Type B pancreatic cell (in vitro differentiated cells): ENCODE data around the gene SP110. TPM values are rescaled to one million over a fixed set of nuclear protein-coding genes. Genes with fewer than 3 reads are reported as not detected.

Experiments used
- DNase-seq: peaks from one replicate; pipeline ENCODE4 v3.0.0; 2021; ENCODE audit warnings: mixed read lengths; ENCODE audit not compliant: unreplicated experiment; ENCODE audit errors: extremely low spot score
- H3K27ac Mint-ChIP-seq: 2 replicates; pipeline ENCODE4 v1.8.0; 2021; ENCODE audit warnings: mild to moderate bottlenecking, mixed read lengths
- H3K27me3 Mint-ChIP-seq: 2 replicates; pipeline ENCODE4 v1.8.0; 2021; ENCODE audit warnings: mixed read lengths
- H3K36me3 Mint-ChIP-seq: 2 replicates; pipeline ENCODE4 v1.8.0; 2021; ENCODE audit warnings: mixed read lengths
- H3K4me1 Mint-ChIP-seq: one replicate; pipeline ENCODE4 v1.8.0; 2021; ENCODE audit warnings: mixed read lengths; ENCODE audit not compliant: unreplicated experiment
- H3K4me3 Mint-ChIP-seq: 2 replicates; pipeline ENCODE4 v1.8.0; 2021; ENCODE audit warnings: mild to moderate bottlenecking, mixed read lengths
- H3K9me3 Mint-ChIP-seq: 2 replicates; pipeline ENCODE4 v1.8.0; 2021; ENCODE audit warnings: mixed read lengths
- total RNA-seq: library from RNA; stranded (reverse); gene quantifications from 2 replicates; pipeline ENCODE4 v1.2.1, GENCODE V29; 2021; ENCODE audit warnings: low replicate concordance
- TF ChIP-seq, protein P1 (sequence below): fragments of 200-600 bp; sonication (generic); conservative IDR thresholded peaks from 2 replicates; pipeline ENCODE4 v1.5.0; 2021; ENCODE audit warnings: antibody characterized with exemption, mild to moderate bottlenecking

SP110 gene
- total RNA-seq, 1 donor from 2014 or later = 8.6 TPM

DNA sequence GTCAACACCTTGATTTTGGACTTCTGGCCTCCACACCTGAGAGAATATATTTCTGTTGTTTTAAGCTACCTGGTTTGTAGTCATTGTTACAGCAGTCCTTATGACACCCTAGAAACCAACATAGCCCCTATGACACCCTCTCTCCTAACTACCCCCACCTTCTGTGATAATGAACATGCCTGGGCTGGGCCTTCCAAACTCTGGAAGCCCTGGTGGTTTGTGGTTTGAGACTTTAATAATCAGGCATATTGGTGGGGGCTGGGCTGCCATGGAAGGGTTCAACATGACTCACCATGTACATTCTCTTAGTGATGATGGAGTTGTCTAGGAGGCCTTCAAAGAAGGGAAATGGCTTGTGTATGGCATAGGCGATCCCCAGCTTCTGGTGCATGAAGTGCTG lies 3.3 kb downstream of the SP110 start:
- DNase-seq = no peak
- peaks cover 12% of the 10 kb centered on the region for H3K36me3 Mint-ChIP-seq
- peaks cover 17% of the 10 kb centered on the region for H3K4me1 Mint-ChIP-seq
- H3K27me3 Mint-ChIP-seq = no peaks in the 10 kb centered on the region
- no peak overlapping the region for H3K4me3 Mint-ChIP-seq
- TF ChIP-seq, protein P1, sequence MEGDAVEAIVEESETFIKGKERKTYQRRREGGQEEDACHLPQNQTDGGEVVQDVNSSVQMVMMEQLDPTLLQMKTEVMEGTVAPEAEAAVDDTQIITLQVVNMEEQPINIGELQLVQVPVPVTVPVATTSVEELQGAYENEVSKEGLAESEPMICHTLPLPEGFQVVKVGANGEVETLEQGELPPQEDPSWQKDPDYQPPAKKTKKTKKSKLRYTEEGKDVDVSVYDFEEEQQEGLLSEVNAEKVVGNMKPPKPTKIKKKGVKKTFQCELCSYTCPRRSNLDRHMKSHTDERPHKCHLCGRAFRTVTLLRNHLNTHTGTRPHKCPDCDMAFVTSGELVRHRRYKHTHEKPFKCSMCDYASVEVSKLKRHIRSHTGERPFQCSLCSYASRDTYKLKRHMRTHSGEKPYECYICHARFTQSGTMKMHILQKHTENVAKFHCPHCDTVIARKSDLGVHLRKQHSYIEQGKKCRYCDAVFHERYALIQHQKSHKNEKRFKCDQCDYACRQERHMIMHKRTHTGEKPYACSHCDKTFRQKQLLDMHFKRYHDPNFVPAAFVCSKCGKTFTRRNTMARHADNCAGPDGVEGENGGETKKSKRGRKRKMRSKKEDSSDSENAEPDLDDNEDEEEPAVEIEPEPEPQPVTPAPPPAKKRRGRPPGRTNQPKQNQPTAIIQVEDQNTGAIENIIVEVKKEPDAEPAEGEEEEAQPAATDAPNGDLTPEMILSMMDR = no peak
- H3K27ac Mint-ChIP-seq = no peak overlapping the region
- no peaks in the 10 kb centered on the region for H3K9me3 Mint-ChIP-seq

DNA sequence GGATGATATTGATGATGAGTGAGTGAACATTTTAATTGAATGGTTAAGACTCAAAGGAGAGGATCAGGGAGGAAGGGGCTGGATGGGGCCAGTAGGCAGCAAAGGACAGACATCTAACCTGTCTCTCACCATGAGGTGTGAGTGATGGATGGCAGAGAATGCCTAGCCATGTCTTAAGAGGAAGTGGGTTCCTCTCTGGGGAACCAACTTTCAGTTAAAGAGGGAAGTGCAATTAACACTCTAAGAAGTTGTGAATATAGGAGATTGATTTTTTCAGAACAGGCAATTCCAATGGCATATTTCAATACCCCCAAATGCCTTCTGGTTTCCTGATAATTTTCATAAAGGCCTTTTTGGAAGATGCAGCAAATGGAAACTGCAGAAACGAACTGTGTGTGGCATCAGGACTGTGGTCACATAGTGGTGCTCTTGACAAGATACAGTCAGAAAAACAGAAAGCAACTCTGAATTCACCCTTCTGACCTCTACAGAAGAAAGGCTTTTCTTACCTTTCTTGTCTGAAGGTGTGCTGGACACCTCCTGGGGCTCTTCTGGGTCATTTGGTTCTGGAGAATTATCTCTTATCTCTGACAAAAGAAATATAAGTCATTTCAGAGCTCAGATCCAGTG lies 10.2 kb downstream of the SP110 start:
- H3K27me3 Mint-ChIP-seq = no peaks in the 10 kb centered on the region
- DNase-seq = no peak
- no peaks in the 10 kb centered on the region for H3K4me1 Mint-ChIP-seq
- H3K27ac Mint-ChIP-seq = no peak overlapping the region
- TF ChIP-seq, protein P1 = no peak
- peaks cover 11% of the 10 kb centered on the region for H3K36me3 Mint-ChIP-seq
- H3K9me3 Mint-ChIP-seq = no peaks in the 10 kb centered on the region
- H3K4me3 Mint-ChIP-seq = no peak overlapping the region

DNA sequence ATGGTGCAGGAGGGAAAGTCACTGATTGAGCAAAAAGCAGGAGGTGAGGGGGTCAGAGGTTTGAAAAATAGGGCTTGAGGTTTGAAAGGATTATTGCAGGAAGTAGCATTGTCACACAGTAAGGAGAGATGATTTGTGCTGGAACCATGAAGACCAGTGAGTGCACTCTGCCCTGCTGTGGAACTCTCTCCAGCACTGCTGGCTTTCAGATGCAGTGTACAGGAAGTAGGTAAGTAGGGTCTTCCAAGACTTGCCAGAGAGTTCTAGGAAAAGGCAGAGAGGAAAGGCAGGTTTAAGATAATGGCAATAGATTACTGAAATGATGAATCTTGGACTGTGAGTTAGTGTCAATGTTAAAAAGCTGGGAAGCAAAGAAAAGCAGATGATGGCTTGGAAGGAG lies 11.2 kb downstream of the SP110 start:
- no peaks in the 10 kb centered on the region for H3K4me1 Mint-ChIP-seq
- no peak overlapping the region for H3K27ac Mint-ChIP-seq
- peaks cover 8% of the 10 kb centered on the region for H3K36me3 Mint-ChIP-seq
- no peak overlapping the region for H3K4me3 Mint-ChIP-seq
- TF ChIP-seq, protein P1 = no peak
- no peaks in the 10 kb centered on the region for H3K27me3 Mint-ChIP-seq
- no peaks in the 10 kb centered on the region for H3K9me3 Mint-ChIP-seq
- DNase-seq = no peak

DNA sequence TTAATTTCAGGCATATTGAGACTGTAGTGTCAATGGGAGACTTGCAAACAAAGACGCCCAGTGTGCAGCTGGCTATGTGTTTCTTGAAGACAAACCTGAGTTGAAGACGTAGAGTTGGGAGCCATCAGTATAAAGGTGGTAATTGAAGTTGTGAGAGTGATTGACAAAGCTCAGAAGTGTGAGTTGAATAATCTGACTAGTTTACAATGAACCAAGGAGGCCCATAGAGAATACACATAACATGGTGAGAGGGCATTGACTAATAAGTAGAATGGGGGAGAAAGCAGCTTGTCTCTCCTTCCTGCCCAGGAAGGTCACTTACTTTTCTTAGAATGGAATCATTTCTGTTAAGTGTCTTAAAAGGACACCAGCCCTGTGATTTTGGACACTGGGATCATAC lies 14.1 kb downstream of the SP110 start:
- H3K27ac Mint-ChIP-seq = no peak overlapping the region

DNA sequence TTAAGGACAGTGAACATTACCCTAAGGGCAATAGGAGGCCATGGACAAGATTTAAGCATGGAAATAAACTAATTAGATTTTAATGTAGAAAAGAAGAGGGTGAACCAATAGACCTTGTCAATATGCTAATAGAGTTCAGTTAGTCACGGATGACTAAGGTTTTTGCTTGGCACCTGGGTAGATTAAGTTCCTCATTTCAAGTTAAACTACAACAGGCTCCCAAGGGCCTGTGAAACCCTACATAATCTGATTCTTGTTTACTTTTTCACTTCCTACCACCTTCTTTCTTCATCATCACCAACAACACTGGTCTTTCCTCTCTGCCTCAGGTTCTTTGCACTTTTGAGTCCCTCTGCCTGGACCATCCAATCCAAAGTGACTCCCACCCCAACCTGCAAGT lies 14.8 kb downstream of the SP110 start:
- TF ChIP-seq, protein P1 = no peak
- Mint-ChIP-seq H3K4me1 (no peaks in the 10 kb centered on the region), H3K27ac (no peak overlapping the region), H3K4me3 (no peak overlapping the region), H3K9me3 (no peaks in the 10 kb centered on the region), H3K36me3 (peaks cover 15% of the 10 kb centered on the region), H3K27me3 (no peaks in the 10 kb centered on the region)
- DNase-seq = no peak

More for the DNA sequence above, 14.1 kb downstream of the SP110 start:
- Mint-ChIP-seq H3K27me3 (no peaks in the 10 kb centered on the region), H3K4me1 (no peaks in the 10 kb centered on the region), H3K4me3 (no peak overlapping the region), H3K9me3 (no peaks in the 10 kb centered on the region), H3K36me3 (peaks cover 12% of the 10 kb centered on the region)
- DNase-seq = no peak
- TF ChIP-seq, protein P1 = no peak
